ENCODE measurements around the gene PAX2.

The PAX2 gene

DNA sequence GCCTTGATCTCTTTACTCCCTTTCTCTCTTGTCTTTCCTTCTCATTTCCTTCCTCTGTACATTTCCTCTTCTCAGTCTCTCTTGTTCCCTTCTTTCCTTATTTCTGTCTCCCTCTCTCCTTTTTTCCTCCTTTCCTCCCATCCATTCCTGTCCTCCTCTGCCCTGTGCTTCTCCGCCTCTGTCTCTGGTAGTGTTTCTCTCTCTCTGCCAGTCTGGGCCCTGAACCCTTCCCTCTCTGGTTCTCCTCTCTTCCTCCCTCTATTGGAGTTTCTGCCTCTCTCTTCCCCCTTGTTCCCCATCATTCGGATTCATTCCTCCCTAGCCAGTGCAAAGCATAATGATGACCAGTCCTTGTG is 13.2 kb upstream of the PAX2 start:
- Mint-ChIP-seq H3K4me1 (peaks cover 44% of the 10 kb centered on the region), H3K27me3 (peaks cover 65% of the 10 kb centered on the region), H3K27ac (peak overlapping the region; percentile 20), H3K9me3 (no peaks in the 10 kb centered on the region), H3K36me3 (no peaks in the 10 kb centered on the region), H3K4me3 (peak overlapping the region; percentile 12)

DNA sequence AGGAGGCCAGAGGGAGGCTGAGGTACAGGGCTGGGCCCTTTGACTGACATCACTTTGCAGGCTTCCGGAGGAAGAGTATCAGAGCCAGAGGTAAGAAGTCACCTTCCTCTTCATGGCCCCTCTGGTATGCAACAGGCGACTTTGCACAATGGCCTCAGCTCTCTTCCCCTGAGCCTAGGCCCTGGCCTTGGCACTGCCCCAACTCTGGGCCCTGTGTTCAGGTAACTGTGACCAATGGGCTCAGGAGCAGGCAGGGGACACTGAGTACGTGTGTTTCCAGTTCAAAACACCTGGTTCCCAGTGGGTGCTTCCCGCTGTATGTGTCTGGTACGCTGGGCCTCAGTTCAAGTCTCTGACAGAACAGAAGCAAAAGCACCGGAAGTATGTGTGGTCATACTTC is 12.1 kb upstream of the PAX2 start:
- Mint-ChIP-seq H3K27me3 (peaks cover 65% of the 10 kb centered on the region), H3K27ac (no peak overlapping the region), H3K36me3 (no peaks in the 10 kb centered on the region), H3K4me3 (no peak overlapping the region), H3K9me3 (no peaks in the 10 kb centered on the region), H3K4me1 (peaks cover 53% of the 10 kb centered on the region)

DNA sequence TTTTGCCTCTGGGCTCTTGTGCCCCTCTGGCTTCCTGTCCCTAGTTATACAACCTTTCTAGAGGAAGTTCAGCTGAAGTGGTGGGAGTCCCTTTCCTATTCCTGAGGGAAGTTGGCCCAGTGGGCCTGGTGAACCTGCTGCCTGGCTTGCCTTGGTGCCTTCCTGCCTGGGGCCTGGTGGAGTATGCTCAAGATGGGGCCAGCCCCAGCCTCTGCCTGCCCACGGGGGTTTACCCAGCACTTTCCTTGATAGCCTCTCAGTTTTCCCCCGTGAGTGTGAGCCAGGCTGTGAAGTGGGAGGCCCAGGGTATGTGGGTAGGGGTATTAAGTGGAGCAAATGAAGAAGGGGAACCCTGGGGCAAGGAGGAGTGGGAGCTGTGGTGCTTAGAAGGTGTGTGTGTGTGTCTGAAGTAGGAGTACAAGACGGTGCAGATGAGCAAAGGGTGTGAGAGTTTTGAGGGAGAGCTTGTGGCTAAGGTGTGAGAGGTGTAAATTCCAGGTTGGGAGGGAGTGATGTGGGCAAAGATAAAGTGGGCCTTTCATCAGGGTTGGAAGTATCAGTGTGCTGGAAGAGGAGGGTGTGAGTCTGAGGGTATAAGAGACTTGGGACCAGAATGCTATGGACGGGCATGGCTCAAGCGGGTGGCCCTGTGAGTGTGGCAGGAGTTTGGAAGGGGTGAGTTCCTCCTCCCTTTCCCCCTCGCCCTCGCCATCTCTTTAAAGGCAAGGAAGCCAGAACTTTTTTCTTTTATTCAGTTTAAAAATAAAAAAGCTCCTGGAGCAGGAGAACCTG is 10.9 kb upstream of the PAX2 start:
- Mint-ChIP-seq H3K9me3 (no peaks in the 10 kb centered on the region), H3K27ac (no peak overlapping the region), H3K27me3 (peaks cover 58% of the 10 kb centered on the region), H3K36me3 (no peaks in the 10 kb centered on the region), H3K4me3 (peak overlapping the region; percentile 43), H3K4me1 (peaks cover 53% of the 10 kb centered on the region)

DNA sequence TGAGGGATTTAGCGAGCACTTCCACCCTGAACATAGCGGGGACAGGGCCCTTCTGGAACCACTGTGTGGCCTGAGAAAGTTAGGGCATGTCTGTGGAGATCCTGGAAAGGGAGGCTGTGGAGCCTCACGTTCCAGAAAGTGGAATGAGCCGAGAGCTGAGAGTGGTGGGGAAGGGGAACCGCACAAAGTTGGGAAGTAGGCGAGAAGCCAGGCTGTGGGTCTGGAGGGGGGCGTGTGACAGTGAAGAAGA is 10.4 kb upstream of the PAX2 start:
- Mint-ChIP-seq H3K4me1 (peaks cover 48% of the 10 kb centered on the region), H3K4me3 (peak overlapping the region; percentile 43), H3K9me3 (no peaks in the 10 kb centered on the region), H3K27me3 (peaks cover 60% of the 10 kb centered on the region), H3K36me3 (no peaks in the 10 kb centered on the region), H3K27ac (no peak overlapping the region)

DNA sequence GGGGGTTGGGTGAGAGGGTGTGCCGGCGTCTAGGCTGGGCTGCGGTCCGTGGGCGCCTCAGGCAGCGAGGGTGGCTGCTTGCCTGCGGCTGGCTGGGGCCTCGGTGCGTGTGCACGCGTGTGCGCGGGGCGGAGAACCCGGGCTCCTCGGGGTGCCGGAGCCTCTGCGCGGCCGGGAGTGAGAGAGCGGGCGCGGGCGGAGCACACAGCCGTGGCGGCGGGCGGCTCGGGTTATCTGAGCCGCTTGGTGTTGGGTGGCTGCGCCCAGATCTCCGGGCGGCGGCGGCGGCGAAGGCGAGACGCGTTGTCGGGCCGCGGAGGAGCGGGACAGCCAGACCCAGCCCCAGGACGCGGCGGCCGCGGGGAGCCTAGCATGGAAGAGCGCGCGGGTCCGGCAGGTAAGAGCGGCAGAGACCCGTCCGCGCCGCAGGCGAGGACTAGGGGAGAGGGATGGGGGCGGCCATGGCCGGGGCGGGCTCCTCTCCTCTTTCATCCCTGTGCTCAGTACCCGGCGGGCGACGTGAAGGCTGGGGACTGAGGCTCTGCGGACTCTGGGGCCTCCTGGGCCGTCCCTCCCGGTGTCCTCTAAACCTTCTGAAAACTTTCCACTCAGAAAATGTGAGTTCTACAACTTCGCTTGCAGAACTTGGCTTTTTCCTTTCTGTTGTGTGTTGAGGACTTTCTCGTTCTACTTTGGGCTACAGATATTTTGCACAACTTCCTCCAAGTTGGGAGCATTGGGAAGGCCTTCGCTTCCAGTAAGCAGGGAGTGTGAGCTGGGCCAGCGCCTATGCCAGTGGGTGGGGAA is 9.8 kb upstream of the PAX2 start:
- Mint-ChIP-seq H3K27me3 (peaks cover 62% of the 10 kb centered on the region), H3K4me1 (peaks cover 45% of the 10 kb centered on the region), H3K27ac (no peak overlapping the region), H3K36me3 (no peaks in the 10 kb centered on the region), H3K9me3 (no peaks in the 10 kb centered on the region), H3K4me3 (no peak overlapping the region)

DNA sequence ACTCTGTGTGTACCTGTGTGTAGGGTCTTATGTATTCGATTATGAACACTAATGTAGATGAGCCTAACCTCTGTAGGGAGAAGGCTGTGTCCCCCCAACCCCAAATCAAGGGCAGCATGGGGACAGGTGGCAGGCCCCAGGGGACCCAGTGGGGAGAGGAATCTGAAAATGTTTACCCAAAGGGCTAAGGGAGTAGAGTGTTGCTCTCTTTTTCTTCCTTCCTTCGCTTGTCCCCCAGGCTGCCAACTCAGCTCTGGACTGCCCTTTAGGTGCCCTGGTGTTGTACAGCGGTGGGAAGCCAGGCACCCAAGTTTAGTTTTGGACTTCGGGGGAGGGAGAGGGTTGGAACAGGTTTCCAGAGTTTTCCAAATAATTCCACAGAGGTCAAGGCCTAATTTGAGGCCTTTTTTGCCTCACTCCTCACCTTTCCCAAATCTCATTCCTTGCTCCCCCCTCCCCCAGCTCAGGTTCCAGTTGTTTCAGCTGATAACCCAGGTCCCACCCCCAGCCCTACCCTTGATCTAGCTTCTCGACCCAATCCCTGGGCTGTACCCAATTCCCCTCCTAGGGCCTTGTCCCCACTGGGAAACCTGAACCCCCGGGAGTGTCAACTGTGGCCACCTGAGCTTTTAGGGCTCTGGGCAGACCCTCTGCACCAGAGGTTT is 9.1 kb upstream of the PAX2 start:
- H3K27ac Mint-ChIP-seq, result no peak overlapping the region
- no peaks in the 10 kb centered on the region for H3K36me3 Mint-ChIP-seq
- H3K9me3 Mint-ChIP-seq, result no peaks in the 10 kb centered on the region
- peaks cover 65% of the 10 kb centered on the region for H3K27me3 Mint-ChIP-seq
- peaks cover 41% of the 10 kb centered on the region for H3K4me1 Mint-ChIP-seq
- peak overlapping the region; percentile 11 for H3K4me3 Mint-ChIP-seq

DNA sequence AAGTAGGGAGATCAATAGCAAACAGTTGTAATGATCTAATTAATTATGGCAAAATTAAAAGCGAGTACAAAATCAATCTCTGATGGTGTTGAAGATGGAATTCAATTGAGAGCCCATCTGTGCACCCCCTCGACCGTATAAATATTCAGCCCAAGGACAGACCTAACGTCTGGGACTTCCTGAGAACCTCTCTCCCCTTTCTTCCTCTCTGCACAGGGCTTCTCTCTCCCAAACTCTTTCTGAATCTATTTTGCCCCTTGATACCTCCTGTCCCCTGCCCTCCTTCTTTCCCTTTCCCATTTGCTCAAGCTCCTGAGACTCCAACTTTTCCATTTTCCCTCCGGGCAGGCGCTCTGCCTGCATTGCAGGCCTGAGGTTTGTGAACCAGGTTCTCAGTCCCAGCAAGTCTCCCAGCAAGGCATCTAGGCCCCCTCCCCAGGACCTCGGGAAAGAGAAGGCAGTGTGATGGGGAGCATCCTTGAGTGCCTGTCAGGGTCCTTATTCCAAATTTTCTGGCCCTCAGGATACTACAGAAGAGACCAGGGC is 8.5 kb upstream of the PAX2 start:
- Mint-ChIP-seq H3K36me3 (no peaks in the 10 kb centered on the region), H3K4me3 (peak overlapping the region; percentile 78), H3K27ac (peak overlapping the region; percentile 72), H3K9me3 (no peaks in the 10 kb centered on the region), H3K27me3 (peaks cover 65% of the 10 kb centered on the region), H3K4me1 (peaks cover 35% of the 10 kb centered on the region)

DNA sequence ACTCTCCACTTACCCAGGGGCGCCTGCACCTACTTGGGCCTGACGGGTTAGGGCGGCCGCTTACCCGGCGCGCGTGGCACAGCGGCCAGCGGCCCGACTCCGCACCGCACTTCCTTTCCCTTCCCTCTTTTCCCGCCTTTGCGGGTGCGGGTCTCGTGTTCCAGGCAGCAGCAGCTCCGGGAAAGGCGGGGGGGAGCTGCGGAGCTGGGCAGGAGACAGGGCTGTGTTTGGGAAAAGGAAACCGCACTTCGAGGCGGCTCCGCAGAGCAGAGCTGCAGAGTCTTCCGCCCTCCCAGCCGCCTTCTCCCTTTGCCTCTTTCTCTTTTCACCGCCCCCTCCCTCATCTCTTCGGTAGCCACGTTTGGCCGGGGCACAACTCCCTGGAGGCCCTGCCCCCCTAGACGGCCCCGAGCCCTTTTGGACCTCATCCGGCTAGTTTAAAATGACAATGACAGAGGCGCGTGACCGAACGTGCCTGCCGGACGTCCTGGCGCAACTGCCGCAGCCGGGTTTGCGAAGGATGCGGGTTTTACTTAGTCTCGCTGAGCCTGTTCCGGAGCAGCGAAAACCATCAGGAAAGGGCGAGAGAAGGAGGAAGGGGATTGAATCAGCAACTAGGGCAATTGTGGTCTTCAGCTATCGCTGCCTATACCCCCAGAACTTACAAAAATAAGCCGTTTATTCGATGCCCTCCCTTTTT is 7.9 kb upstream of the PAX2 start:
- Mint-ChIP-seq H3K4me1 (peaks cover 31% of the 10 kb centered on the region), H3K36me3 (no peaks in the 10 kb centered on the region), H3K27ac (no peak overlapping the region), H3K27me3 (peaks cover 62% of the 10 kb centered on the region), H3K4me3 (peak overlapping the region; percentile 78), H3K9me3 (no peaks in the 10 kb centered on the region)

DNA sequence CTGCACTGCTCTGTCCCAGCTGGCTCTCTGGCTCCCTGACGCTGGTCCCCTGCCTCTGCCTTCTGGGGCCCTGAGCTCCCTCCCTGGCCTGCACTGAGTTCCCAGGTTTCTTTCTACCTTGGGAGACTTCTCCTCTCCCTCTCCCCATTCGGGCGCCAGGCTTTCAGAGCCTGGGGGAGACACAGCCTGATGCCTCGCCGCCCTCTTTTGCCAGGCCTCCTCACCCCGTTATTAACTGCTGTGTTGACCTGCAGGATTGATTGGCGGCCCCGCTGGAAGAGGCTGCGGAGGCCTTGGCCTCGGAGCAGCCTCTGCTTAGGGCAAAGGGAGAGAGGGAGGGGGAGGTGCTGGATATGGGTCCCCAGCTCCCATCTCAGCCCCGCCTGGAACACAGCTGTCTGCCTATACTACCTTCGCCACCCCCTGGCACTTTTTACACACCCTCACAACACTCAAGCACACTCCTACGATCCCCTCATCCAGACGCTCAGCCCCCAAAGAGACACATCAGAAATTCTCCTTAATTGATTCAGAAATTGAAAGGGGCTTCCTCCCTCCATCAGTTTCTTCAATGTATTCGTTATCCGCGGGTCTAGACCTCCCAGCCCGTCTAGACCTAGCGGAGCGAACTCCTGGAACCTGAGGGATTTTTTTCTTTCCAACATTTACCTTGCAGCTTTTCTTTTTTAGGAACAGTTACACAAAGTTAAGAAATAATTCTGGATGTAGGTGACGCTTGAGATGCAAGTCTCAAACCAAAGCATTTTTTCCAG is 7.1 kb upstream of the PAX2 start:
- H3K27me3 Mint-ChIP-seq, result peaks cover 61% of the 10 kb centered on the region
- no peaks in the 10 kb centered on the region for H3K9me3 Mint-ChIP-seq
- H3K27ac Mint-ChIP-seq, result no peak overlapping the region
- H3K36me3 Mint-ChIP-seq, result no peaks in the 10 kb centered on the region
- H3K4me3 Mint-ChIP-seq, result peak overlapping the region; percentile 78
- peaks cover 34% of the 10 kb centered on the region for H3K4me1 Mint-ChIP-seq

DNA sequence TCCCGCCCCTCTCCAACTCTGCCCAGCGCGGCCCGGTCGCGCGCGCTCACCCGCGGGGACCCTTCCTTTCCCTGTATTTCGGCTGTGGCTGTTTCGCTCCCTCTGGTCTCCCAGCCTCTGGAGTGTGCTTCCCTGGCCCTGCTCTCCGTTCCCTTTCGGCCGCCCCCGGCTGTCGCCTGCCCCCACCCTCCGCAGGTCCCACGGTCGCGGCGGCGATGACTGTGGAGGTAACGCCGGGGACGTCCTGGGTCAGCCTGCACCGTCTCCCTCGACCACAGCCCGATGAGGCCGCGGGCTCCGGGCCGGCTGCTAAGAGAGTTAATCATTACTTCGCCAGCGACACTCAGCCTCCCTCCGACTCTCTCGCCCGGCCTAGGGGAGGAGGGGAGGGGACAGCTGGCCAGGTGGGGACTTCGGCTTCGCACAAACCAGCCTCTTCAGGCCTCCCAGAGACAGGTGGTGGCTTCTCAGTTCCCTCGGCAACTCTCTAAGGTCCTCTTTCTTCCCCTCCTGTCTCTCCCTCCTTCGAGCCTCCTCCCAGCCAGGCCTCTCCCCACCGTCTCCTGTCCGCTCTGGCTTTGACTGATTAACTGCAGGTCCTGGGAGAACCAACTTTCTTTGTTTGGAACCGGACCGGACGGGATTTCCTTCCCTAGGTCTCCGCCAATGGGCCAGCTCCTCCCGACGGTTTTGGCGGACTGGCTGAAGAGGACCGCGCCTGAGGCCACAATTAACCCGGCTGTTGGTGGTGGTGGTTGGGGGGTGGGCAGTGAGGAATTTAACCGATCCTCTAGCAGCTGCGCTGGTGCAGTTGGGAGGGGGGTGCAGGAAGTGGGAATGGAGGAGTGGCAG is 5.6 kb upstream of the PAX2 start:
- Mint-ChIP-seq H3K4me1 (peaks cover 41% of the 10 kb centered on the region), H3K9me3 (no peaks in the 10 kb centered on the region), H3K4me3 (no peak overlapping the region), H3K27me3 (peaks cover 62% of the 10 kb centered on the region), H3K27ac (no peak overlapping the region), H3K36me3 (no peaks in the 10 kb centered on the region)

DNA sequence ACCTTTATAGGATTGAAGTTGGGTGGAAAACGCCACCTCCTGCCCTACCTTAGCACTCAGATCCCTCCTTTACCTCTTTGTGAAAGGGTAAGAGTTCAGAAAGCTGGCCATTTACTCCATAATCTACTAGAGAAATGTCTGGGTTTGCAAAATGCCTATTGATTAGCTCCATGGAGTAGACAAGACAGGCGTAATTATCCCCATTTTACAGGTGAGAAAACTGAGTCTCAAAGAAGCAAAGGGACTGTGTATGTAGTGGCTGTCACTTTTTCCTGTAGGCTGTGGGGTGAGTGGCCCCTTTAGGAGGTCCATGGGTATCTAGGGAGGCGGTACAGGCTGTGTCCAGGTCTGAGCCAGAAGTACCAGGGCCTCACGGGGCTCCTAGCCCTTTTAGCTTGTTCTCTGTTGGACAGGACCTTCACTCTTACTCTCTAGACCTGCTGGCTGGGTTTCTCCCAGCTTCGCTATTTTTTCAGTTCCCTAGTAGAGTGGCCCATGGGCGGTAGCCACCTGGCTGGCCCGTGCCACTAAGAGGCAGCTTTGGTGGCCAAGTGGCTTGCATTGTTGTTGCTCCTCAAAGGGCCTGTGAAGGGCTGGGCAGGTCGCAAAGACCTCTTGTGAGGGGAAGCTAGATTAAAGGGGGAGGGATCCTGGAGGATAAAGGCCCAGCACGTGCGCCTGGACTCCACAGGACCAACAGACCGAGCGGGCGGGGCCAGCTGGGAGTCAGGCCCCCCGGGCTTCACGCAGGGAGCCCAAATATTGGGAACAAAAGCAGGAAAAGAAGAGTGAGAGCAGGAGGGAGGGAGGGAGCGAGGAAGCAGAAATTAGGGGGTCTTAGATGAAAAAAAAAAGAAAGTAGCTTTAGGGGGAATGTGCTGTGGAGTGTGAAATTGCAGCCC is 4.7 kb upstream of the PAX2 start:
- Mint-ChIP-seq H3K27me3 (peaks cover 59% of the 10 kb centered on the region), H3K4me1 (peaks cover 36% of the 10 kb centered on the region), H3K4me3 (no peak overlapping the region), H3K36me3 (no peaks in the 10 kb centered on the region), H3K27ac (no peak overlapping the region), H3K9me3 (no peaks in the 10 kb centered on the region)

DNA sequence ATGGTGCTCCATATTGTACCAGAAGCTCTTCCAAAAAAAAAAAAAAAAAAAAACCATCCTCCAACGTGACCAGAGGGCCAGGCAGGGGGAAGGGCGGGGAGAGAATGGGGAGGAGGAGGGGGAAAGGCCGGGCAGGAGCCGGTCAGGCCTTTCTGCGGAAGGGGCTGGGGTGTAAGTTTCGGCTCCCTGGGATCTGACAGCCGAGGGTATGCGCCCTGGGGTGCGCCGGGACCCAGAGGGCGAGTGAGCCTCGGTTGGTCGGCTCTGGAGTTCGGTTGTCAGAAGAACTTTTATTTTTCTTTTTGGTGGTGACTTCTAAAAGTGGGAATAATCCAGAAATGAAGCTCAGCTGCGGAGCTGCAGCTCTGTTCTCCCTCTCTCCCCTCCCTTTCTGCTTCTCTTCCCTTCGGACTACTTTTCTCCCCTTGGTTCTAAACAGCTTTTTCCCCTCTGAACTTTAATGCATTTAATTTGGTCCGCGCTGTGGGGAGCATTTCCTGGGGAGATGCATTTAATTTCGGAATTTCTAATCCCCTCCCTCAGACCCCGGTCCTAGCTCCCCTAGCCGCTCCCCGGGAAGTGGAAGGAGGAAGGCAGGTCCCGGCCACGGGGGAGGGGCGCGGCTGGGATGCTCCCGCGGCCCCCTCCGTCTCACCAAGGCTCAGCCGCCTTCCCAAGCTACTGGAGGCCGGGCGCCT is 3.9 kb upstream of the PAX2 start:
- H3K27ac Mint-ChIP-seq, result no peak overlapping the region
- H3K4me3 Mint-ChIP-seq, result no peak overlapping the region
- peaks cover 38% of the 10 kb centered on the region for H3K4me1 Mint-ChIP-seq
- H3K27me3 Mint-ChIP-seq, result peaks cover 58% of the 10 kb centered on the region
- no peaks in the 10 kb centered on the region for H3K36me3 Mint-ChIP-seq
- no peaks in the 10 kb centered on the region for H3K9me3 Mint-ChIP-seq
